ENCODE results near the gene OPRL1. TPM values are rescaled to one million over a fixed set of nuclear protein-coding genes. Genes with fewer than 3 reads are reported as not detected.

OPRL1 gene
- total RNA-seq, 1 donor, result 0.72 TPM

DNA sequence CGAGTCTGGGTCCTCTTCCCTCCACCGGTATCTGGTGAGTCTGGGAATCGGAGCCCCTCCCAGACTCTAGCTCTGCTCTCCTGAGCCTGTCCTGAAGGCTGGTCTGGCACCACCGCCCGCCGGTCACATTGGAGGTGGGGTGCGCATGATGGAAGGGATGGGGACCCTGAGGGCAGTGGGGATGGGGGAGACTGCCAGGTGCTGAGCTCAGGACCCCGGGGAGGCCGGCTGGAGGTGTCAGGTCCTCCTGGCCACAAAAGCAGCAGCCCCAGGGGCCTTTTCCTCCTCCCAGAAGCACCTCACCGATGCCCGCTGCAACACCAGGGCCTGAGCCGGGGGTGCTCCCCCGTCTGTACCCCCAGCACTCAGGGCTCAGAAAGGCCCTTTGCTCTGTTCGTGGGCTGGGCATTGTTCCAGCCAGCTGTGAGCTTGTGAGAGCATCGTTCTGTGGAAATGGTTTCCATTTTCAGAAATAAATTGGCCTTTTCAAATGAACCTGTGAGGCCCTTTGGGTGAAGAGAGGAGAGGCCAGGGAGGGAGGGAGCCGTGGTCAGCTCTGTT lies 30.0 kb downstream of the OPRL1 start:
- Histone ChIP-seq H3K27ac (ENCODE audit: low read depth, low read length) (no peak overlapping the region), H3K4me2 (ENCODE audit: insufficient read depth, low read length) (no peak overlapping the region), H3K4me1 (ENCODE audit: insufficient read depth, low read length) (no peaks in the 10 kb centered on the region), H2AFZ (ENCODE audit: low read length) (no peak overlapping the region), H3K4me3 (ENCODE audit: insufficient read depth, low read length) (no peak overlapping the region), H3K79me2 (ENCODE audit: insufficient read depth, low read length) (no peaks in the 10 kb centered on the region), H3K9me3 (ENCODE audit: low read depth, low read length) (no peaks in the 10 kb centered on the region), H3K36me3 (ENCODE audit: insufficient read depth, low read length) (no peaks in the 10 kb centered on the region), H3K27me3 (ENCODE audit: insufficient read depth, low read length) (peaks cover 10% of the 10 kb centered on the region), H4K20me1 (ENCODE audit: insufficient read depth, low read length) (no peaks in the 10 kb centered on the region)
- peak; percentile 74 for DNase-seq (ENCODE audit: insufficient read length, low spot score, missing footprints)
- TF ChIP-seq, protein P1, sequence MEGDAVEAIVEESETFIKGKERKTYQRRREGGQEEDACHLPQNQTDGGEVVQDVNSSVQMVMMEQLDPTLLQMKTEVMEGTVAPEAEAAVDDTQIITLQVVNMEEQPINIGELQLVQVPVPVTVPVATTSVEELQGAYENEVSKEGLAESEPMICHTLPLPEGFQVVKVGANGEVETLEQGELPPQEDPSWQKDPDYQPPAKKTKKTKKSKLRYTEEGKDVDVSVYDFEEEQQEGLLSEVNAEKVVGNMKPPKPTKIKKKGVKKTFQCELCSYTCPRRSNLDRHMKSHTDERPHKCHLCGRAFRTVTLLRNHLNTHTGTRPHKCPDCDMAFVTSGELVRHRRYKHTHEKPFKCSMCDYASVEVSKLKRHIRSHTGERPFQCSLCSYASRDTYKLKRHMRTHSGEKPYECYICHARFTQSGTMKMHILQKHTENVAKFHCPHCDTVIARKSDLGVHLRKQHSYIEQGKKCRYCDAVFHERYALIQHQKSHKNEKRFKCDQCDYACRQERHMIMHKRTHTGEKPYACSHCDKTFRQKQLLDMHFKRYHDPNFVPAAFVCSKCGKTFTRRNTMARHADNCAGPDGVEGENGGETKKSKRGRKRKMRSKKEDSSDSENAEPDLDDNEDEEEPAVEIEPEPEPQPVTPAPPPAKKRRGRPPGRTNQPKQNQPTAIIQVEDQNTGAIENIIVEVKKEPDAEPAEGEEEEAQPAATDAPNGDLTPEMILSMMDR (IDR thresholded peaks at IDR 0.05; ENCODE audit: extremely low read depth, low read depth, low read length), result no peak

GRCh38 chr20:64110411-64111068 lies 30.7 kb downstream of the OPRL1 start:
- Histone ChIP-seq H3K4me3 (ENCODE audit: insufficient read depth, low read length) (no peak overlapping the region), H4K20me1 (ENCODE audit: insufficient read depth, low read length) (no peaks in the 10 kb centered on the region), H2AFZ (ENCODE audit: low read length) (no peak overlapping the region), H3K79me2 (ENCODE audit: insufficient read depth, low read length) (no peaks in the 10 kb centered on the region), H3K9me3 (ENCODE audit: low read depth, low read length) (no peaks in the 10 kb centered on the region), H3K27ac (ENCODE audit: low read depth, low read length) (no peak overlapping the region), H3K4me1 (ENCODE audit: insufficient read depth, low read length) (no peaks in the 10 kb centered on the region), H3K27me3 (ENCODE audit: insufficient read depth, low read length) (peaks cover 10% of the 10 kb centered on the region), H3K36me3 (ENCODE audit: insufficient read depth, low read length) (no peaks in the 10 kb centered on the region), H3K4me2 (ENCODE audit: insufficient read depth, low read length) (no peak overlapping the region)
- DNase-seq (ENCODE audit: insufficient read length, low spot score, missing footprints), result peak; percentile 83
- TF ChIP-seq, protein P1 (IDR thresholded peaks at IDR 0.05; ENCODE audit: extremely low read depth, low read depth, low read length), result no peak

DNA sequence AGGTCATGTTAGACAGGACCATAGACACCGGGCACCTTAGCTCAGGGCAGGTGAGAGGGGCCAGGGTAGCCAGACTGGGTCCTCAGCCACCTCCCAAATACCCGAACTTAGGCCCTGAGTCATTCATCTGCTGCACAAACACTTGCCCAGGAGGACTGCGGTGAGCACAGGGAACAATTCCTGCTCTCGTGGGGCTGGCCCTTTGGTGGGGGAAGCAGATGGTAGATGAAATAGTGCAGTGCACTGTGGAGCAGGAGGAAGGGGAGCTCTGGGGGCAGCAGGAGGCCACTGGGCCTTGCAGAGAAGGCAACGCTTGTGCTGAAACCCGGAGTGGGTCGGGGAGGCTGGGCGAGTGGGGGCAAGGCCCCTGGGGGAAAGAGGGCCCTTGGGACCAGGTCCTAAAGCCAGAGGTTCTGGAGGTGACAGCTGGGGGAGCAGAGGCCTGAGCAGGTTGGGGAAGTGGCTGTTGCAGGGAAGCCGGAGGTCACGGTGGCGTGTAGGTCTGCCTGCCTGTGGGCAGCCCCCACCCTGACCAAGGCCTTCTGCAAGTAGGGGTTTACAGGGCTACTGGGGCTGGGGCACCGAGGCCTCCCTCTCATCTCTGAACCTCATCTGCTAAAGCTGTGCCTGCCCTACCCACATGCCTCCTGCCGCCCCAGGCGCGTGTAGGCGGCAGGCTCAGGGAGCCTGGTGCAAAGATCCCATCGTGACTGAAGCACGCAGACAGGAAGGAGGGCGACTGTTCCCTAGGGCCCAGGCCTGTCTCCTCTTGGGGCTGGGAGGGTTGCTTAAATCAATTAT lies 32.2 kb downstream of the OPRL1 start:
- Histone ChIP-seq H3K79me2 (ENCODE audit: insufficient read depth, low read length) (no peaks in the 10 kb centered on the region), H2AFZ (ENCODE audit: low read length) (no peak overlapping the region), H3K4me3 (ENCODE audit: insufficient read depth, low read length) (no peak overlapping the region), H3K9me3 (ENCODE audit: low read depth, low read length) (no peaks in the 10 kb centered on the region), H4K20me1 (ENCODE audit: insufficient read depth, low read length) (no peaks in the 10 kb centered on the region), H3K27ac (ENCODE audit: low read depth, low read length) (no peak overlapping the region), H3K27me3 (ENCODE audit: insufficient read depth, low read length) (peaks cover 10% of the 10 kb centered on the region), H3K36me3 (ENCODE audit: insufficient read depth, low read length) (no peaks in the 10 kb centered on the region), H3K4me2 (ENCODE audit: insufficient read depth, low read length) (no peak overlapping the region), H3K4me1 (ENCODE audit: insufficient read depth, low read length) (no peaks in the 10 kb centered on the region)
- peak; percentile 82 for DNase-seq (ENCODE audit: insufficient read length, low spot score, missing footprints)
- TF ChIP-seq, protein P1 (IDR thresholded peaks at IDR 0.05; ENCODE audit: extremely low read depth, low read depth, low read length), result no peak

All from osteoblast (primary cell).